Posterior cingulate gyrus (tissue), 11 donors: ENCODE results near the gene NPEPPS.
A peak's percentile ranks its signal among the peaks of the same experiment; 100 is the strongest.

Source experiments
- DNase-seq, 10 donors: peaks; one replicate each; pipeline versions ENCODE4 v3.0.0 to v3.0.0-alpha.2; 2020 to 2021; ENCODE audit warnings: mixed read lengths in 3 of 10
- intact Hi-C: fragments of 100-400 bp; cut with DNase I; formaldehyde crosslinking; loops from one replicate; pipeline ENCODE4 v1.15.1; 2023

Gene NPEPPS

GRCh38 chr17:47653442-47653841 lies 122.5 kb downstream of the NPEPPS start:
- no peak for DNase-seq
- intact Hi-C loops, result no loop called here

GRCh38 chr17:47654991-47655390 lies 124.1 kb downstream of the NPEPPS start:
- DNase-seq, result no peak
- intact Hi-C loops, result no loop called here

- intact Hi-C loops, result loop anchor here (5.0 kb wide), 2 partner anchors 82 to 132 kb away; no protein-coding TSS in a partner anchor
- no peak for DNase-seq
Observed at GRCh38 chr17:47660064-47660492, 129.2 kb downstream of the NPEPPS start.

- intact Hi-C loops, result loop anchor here (5.0 kb wide), 2 partner anchors 78 to 128 kb away; no protein-coding TSS in a partner anchor
Observed at GRCh38 chr17:47663912-47664623, 133.2 kb downstream of the NPEPPS start.

GRCh38 chr17:47664624-47664941 lies 133.7 kb downstream of the NPEPPS start:
- DNase-seq, result no peak
- intact Hi-C loops, result loop anchor here (5.0 kb wide), 2 partner anchors 78 to 128 kb away; no protein-coding TSS in a partner anchor

More at GRCh38 chr17:47663912-47664623, 133.2 kb downstream of the NPEPPS start:
- DNase-seq, result peak in 6 of 10 donors; percentile 25 to 90 (median 58)

- intact Hi-C loops, result no loop called here
- DNase-seq, result no peak
Observed at GRCh38 chr17:47665655-47666054, 134.7 kb downstream of the NPEPPS start.

GRCh38 chr17:47669081-47669480 lies 138.2 kb downstream of the NPEPPS start:
- intact Hi-C loops, result no loop called here
- no peak for DNase-seq

GRCh38 chr17:47670064-47670463 lies 139.2 kb downstream of the NPEPPS start:
- DNase-seq, result no peak
- intact Hi-C loops, result no loop called here
